H1 (cell line): Measurements from ENCODE around the gene SPIB. TPM values are rescaled to one million over a fixed set of nuclear protein-coding genes. Genes with fewer than 3 reads are reported as not detected.

ENCODE experiments used
- CTCF ChIA-PET: fragments of 300-600 bp; sonication (Branson Sonifier 250); formaldehyde crosslinking; loops from one replicate; lab custom pipeline; 2021; ENCODE audit not compliant: partially characterized antibody; lab: Charles Lee
- POLR2A ChIA-PET: fragments of 300-600 bp; sonication (Branson Sonifier 250); formaldehyde crosslinking; loops from one replicate; lab custom pipeline; 2021; ENCODE audit warnings: inconsistent platforms; ENCODE audit not compliant: partially characterized antibody; lab: Charles Lee
- DNase-seq, 2 experiments: peaks; one replicate each; pipeline versions ENCODE4 v3.0.0 to v3.0.0-alpha.2; 2010 to 2022; ENCODE audit warnings: low spot score in 2 of 2, low read depth in 1 of 2, mixed read lengths in 1 of 2
- FAIRE-seq: peaks from 2 replicates; lab custom pipeline; 2011; peaks lifted over from hg19 to GRCh38; lab: Jason Lieb, UNC
- H2AFZ ChIP-seq: 2 replicates; pipeline ENCODE4 v1.8.1; 2012; ENCODE audit warnings: low read length, inconsistent platforms
- H2AK5ac ChIP-seq: 2 replicates; pipeline ENCODE4 v1.6.1; 2013; ENCODE audit warnings: low read depth, low read length
- H2BK120ac ChIP-seq: replicated peaks from 2 replicates; pipeline ENCODE3; 2013; ENCODE audit warnings: low read depth, low read length, inconsistent platforms
- H2BK12ac ChIP-seq: 2 replicates; pipeline ENCODE4 v1.6.1; 2013; ENCODE audit warnings: low read depth, low read length
- H2BK15ac ChIP-seq: 2 replicates; pipeline ENCODE4 v1.6.1; 2013; ENCODE audit warnings: low read length
- H2BK20ac ChIP-seq: 2 replicates; pipeline ENCODE4 v1.6.1; 2013; ENCODE audit warnings: low read length
- H2BK5ac ChIP-seq: 2 replicates; pipeline ENCODE4 v1.6.1; 2013; ENCODE audit warnings: low read depth, low read length
- H3K14ac ChIP-seq: 2 replicates; pipeline ENCODE4 v1.6.1; 2013; ENCODE audit warnings: inconsistent platforms; ENCODE audit not compliant: insufficient read length
- H3K18ac ChIP-seq: 2 replicates; pipeline ENCODE4 v1.6.1; 2013; ENCODE audit warnings: low read length; ENCODE audit errors: extremely low read depth
- H3K23ac ChIP-seq: 2 replicates; pipeline ENCODE4 v1.6.1; 2013; ENCODE audit warnings: inconsistent platforms; ENCODE audit not compliant: insufficient read length
- H3K23me2 ChIP-seq: 2 replicates; pipeline ENCODE4 v1.6.1; 2013; ENCODE audit warnings: low read depth, low read length
- H3K27ac ChIP-seq: 2 replicates; pipeline ENCODE4 v1.6.1; 2011; ENCODE audit warnings: low read depth, low read length, inconsistent platforms
- H3K27me3 ChIP-seq, 4 experiments: replicated peaks in 1 of 4; 1 replicate in 1 of 4; 2 replicates in 3 of 4; pipeline versions ENCODE4 v1.6.1 to v1.8.1; 2011 to 2013; ENCODE audit warnings: low read length in 3 of 4, mild to moderate bottlenecking in 3 of 4, inconsistent platforms in 2 of 4, mixed read lengths in 2 of 4, moderate library complexity in 1 of 4; ENCODE audit not compliant: control insufficient read depth in 3 of 4, insufficient read depth in 3 of 4; ENCODE audit errors: extremely low read depth in 1 of 4
- H3K36me3 ChIP-seq, 4 experiments: 2 replicates each; pipeline versions ENCODE4 v1.6.1 to v1.8.1; 2011 to 2013; ENCODE audit warnings: mild to moderate bottlenecking in 4 of 4, low read length in 3 of 4, moderate library complexity in 2 of 4, control low read depth in 1 of 4, inconsistent platforms in 1 of 4; ENCODE audit not compliant: insufficient read depth in 4 of 4, control insufficient read depth in 2 of 4
- H3K4ac ChIP-seq: replicated peaks from 2 replicates; pipeline ENCODE3; 2013; ENCODE audit warnings: low read length, low read depth, mixed read lengths, inconsistent platforms; ENCODE audit not compliant: insufficient read length
- H3K4me1 ChIP-seq, 4 experiments: replicated peaks in 1 of 4; 1 replicate in 1 of 4; 2 replicates in 3 of 4; pipeline versions ENCODE4 v1.6.1 to v1.8.1; 2011 to 2013; ENCODE audit warnings: low read length in 3 of 4, inconsistent platforms in 2 of 4, mixed read lengths in 1 of 4; ENCODE audit not compliant: insufficient read depth in 4 of 4, control insufficient read depth in 3 of 4
- H3K4me2 ChIP-seq, 2 experiments: 2 replicates each; pipeline versions ENCODE4 v1.6.1 to v1.8.1; 2011 to 2013; ENCODE audit warnings: low read depth in 2 of 2, low read length in 2 of 2, control low read depth in 1 of 2, inconsistent platforms in 1 of 2, mild to moderate bottlenecking in 1 of 2; ENCODE audit not compliant: insufficient read depth in 1 of 2
- H3K4me3 ChIP-seq, 4 experiments: fragments of 200-600, 300-600 bp in 1 of 4; sonication (generic), shearing (Covaris generic), sonication (Bioruptor Twin) in 1 of 4; 2 replicates each; pipeline versions ENCODE4 v1.5.1 to v1.8.1; 2011 to 2016; ENCODE audit warnings: low read length in 4 of 4, low read depth in 3 of 4, control low read depth in 2 of 4, inconsistent platforms in 2 of 4, mild to moderate bottlenecking in 2 of 4, mixed read lengths in 1 of 4, moderate library complexity in 1 of 4; ENCODE audit not compliant: insufficient read depth in 2 of 4; ENCODE audit errors: extremely low read depth in 1 of 4
- H3K56ac ChIP-seq: replicated peaks from 2 replicates; pipeline ENCODE3; 2013; ENCODE audit warnings: low read depth, mild to moderate bottlenecking, mixed read lengths, low read length, inconsistent platforms; ENCODE audit not compliant: insufficient read length
- H3K79me1 ChIP-seq: 2 replicates; pipeline ENCODE4 v1.6.1; 2013; ENCODE audit warnings: low read depth, low read length, control low read depth
- H3K79me2 ChIP-seq, 2 experiments: 2 replicates each; pipeline versions ENCODE4 v1.6.1 to v1.8.1; 2012 to 2013; ENCODE audit warnings: low read length in 2 of 2, mild to moderate bottlenecking in 2 of 2, inconsistent platforms in 1 of 2; ENCODE audit not compliant: insufficient read depth in 2 of 2, control insufficient read depth in 1 of 2
- H3K9ac ChIP-seq, 4 experiments: replicated peaks in 1 of 4; 1 replicate in 1 of 4; 2 replicates in 3 of 4; pipeline versions ENCODE4 v1.6.1 to v1.8.1; 2011 to 2013; ENCODE audit warnings: low read depth in 3 of 4, low read length in 3 of 4, control low read depth in 2 of 4, mild to moderate bottlenecking in 2 of 4, moderate library complexity in 2 of 4, inconsistent platforms in 1 of 4; ENCODE audit errors: extremely low read depth in 1 of 4
- H3K9me3 ChIP-seq, 2 experiments: 2 replicates each; pipeline versions ENCODE4 v1.6.1 to v1.8.1; 2012 to 2013; ENCODE audit warnings: mild to moderate bottlenecking in 2 of 2, moderate library complexity in 2 of 2, control low read depth in 1 of 2, inconsistent platforms in 1 of 2, low read depth in 1 of 2, low read length in 1 of 2, mixed read lengths in 1 of 2; ENCODE audit not compliant: insufficient read depth in 2 of 2
- H4K20me1 ChIP-seq, 2 experiments: replicated peaks in 1 of 2; 2 replicates each; pipeline versions ENCODE3 to v1.8.1; 2011 to 2013; ENCODE audit warnings: inconsistent platforms in 2 of 2, low read length in 2 of 2, mild to moderate bottlenecking in 1 of 2; ENCODE audit not compliant: insufficient read depth in 2 of 2, control insufficient read depth in 1 of 2
- H4K5ac ChIP-seq: 2 replicates; pipeline ENCODE4 v1.6.1; 2013; ENCODE audit warnings: low read length, low read depth, mixed read lengths, inconsistent platforms; ENCODE audit not compliant: insufficient read length
- H4K8ac ChIP-seq: 2 replicates; pipeline ENCODE4 v1.8.0; 2013; ENCODE audit warnings: mild to moderate bottlenecking, moderate library complexity, low read length, inconsistent platforms; ENCODE audit not compliant: insufficient read depth; ENCODE audit errors: extremely low read depth
- H4K91ac ChIP-seq: replicated peaks from 2 replicates; pipeline ENCODE3; 2013; ENCODE audit warnings: low read length, mixed read lengths, inconsistent platforms; ENCODE audit not compliant: insufficient read length
- ATF3 ChIP-seq: IDR thresholded peaks from 2 replicates; pipeline ENCODE4 v1.6.1; 2011; ENCODE audit warnings: low read depth, mild to moderate bottlenecking, low read length; ENCODE audit not compliant: insufficient read depth
- CTBP2 ChIP-seq: IDR thresholded peaks from 2 replicates; pipeline ENCODE4 v1.7.0; 2011; ENCODE audit warnings: borderline replicate concordance, mild to moderate bottlenecking, moderate library complexity, mixed read lengths, low read length; ENCODE audit not compliant: insufficient read depth, insufficient read length
- JUN ChIP-seq: IDR thresholded peaks from 2 replicates; pipeline ENCODE4 v1.6.1; 2011; ENCODE audit warnings: low read depth, mild to moderate bottlenecking, improper control_type of control experiment, low read length
- KDM5A ChIP-seq: fragments of 200-600 bp; IDR thresholded peaks from 2 replicates; pipeline ENCODE4 v1.7.1; 2012; ENCODE audit warnings: mild to moderate bottlenecking, low read length, inconsistent platforms, mixed read lengths
- NANOG ChIP-seq: IDR thresholded peaks from 2 replicates; pipeline ENCODE4 v1.6.1; 2011; ENCODE audit warnings: low read length, low read depth, mild to moderate bottlenecking, inconsistent platforms; ENCODE audit not compliant: insufficient read depth, poor library complexity, severe bottlenecking
- SRF ChIP-seq: IDR thresholded peaks from 2 replicates; pipeline ENCODE4 v1.6.1; 2011; ENCODE audit warnings: mild to moderate bottlenecking, low read depth, low read length, moderate library complexity
- ZNF274 ChIP-seq: IDR thresholded peaks from 2 replicates; pipeline ENCODE4 v1.7.0; 2012; ENCODE audit warnings: low read length, borderline replicate concordance; ENCODE audit errors: extremely low read depth
- WGBS, 2 experiments: shearing (Covaris generic) in 1 of 2; methylation state at CpG; one replicate each; pipeline versions ENCODE4 v1.1.6 to v1.1.7; 2013 to 2015; ENCODE audit warnings: low lambda C conversion rate in 2 of 2, mixed read lengths in 2 of 2, inconsistent platforms in 1 of 2, low coverage in 1 of 2, missing lambda C conversion rate in 1 of 2; ENCODE audit not compliant: insufficient replicate concordance in 2 of 2, insufficient coverage in 1 of 2, insufficient read length in 1 of 2; ENCODE audit errors: extremely low coverage in 1 of 2, missing lambda C conversion rate in 1 of 2; 5-methylcytosine and 5-hydroxymethylcytosine counted together
- polyA plus RNA-seq, 7 experiments: library from polyadenylated mRNA; depleted of rRNA in 3 of 7; stranded (reverse) in 5 of 7; unstranded in 2 of 7; fragments of >200 nt in 5 of 7; fragments of 200-250 nt in 2 of 7; gene quantifications; 1 replicate in 5 of 7; 2 replicates in 1 of 7; 4 replicates in 1 of 7; pipeline versions ENCODE4 v1.2.1 to v1.2.3, GENCODE V29; 2011 to 2013; ENCODE audit warnings: missing spikeins in 2 of 7, mixed read lengths in 2 of 7
- total RNA-seq: library from RNA; stranded (reverse); fragmentation: NEBNext Ultra II Directional; extraction: Animal tissue kit (Norgen Biotek cat#: 25700); gene quantifications from 2 replicates; pipeline ENCODE4 v1.2.1, GENCODE V29; 2021
- TF ChIP-seq, protein P1 (sequence below): IDR thresholded peaks from 2 replicates; pipeline ENCODE4 v1.6.1; 2012; ENCODE audit warnings: low read length, inconsistent platforms
- TF ChIP-seq, protein P2 (sequence below): IDR thresholded peaks from 2 replicates; pipeline ENCODE4 v1.6.1; 2012; ENCODE audit warnings: inconsistent platforms

SPIB gene
- total and polyA plus RNA-seq, 2 of the 8 experiments (the other 6 are each of a cell fraction or from before 2014, with no cell fraction given), result 11.1 to 17.4 TPM

DNA sequence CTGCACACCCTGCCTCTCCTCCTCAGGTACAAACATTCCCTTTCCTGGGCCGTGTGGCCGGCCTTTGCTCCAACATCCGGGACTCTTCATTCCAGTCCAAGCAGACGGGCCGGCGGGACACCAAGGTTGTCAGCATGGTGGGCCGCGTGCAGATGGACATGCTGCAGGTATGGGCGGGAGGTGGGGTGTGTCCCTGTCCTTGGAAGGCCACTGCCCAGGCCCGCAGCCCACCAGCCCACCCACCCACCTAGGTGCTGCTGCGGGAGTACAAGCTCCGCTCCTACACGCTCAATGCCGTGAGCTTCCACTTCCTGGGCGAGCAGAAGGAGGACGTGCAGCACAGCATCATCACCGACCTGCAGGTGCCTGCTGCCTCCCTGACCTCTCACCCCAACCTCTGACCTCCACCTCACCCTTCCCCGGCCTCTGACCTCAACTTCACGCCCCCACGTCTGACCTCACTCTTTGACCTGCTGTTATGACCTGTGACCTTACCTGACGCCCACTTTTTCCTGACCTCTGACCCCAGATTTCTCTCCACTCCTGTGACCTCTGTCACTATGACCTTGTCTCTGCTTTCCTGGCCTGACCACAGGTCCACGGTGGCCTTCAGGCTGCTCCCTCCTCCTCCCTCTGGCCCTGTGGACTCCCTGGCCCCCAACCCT is 12.4 kb upstream of the SPIB start:
- Histone ChIP-seq H3K9ac (no peak overlapping the region), H3K18ac (no peak overlapping the region), H4K20me1 (peaks cover 1 to 6% of the 10 kb centered on the region in 2 experiments), H3K27me3 (no peaks in the 10 kb centered on the region), H3K9me3 (no peaks in the 10 kb centered on the region), H4K5ac (no peak overlapping the region), H2AFZ (no peak overlapping the region), H3K4me3 (no peak overlapping the region), H2AK5ac (no peak overlapping the region), H4K91ac (no peak overlapping the region), H2BK12ac (no peak overlapping the region), H2BK120ac (no peak overlapping the region), H3K4me2 (no peak overlapping the region), H2BK15ac (no peak overlapping the region), H2BK20ac (no peak overlapping the region), H4K8ac (no peak overlapping the region), H3K23me2 (no peaks in the 10 kb centered on the region), H3K4me1 (no peaks in the 10 kb centered on the region), H3K36me3 (peaks cover 20 to 59% (median 38%) of the 10 kb centered on the region in 4 experiments), H3K23ac (no peak overlapping the region), H3K79me2 (no peaks in the 10 kb centered on the region), H3K56ac (no peak overlapping the region), H3K27ac (no peak overlapping the region), H3K14ac (no peak overlapping the region), H3K4ac (no peak overlapping the region), H2BK5ac (0 out of 2 replicates have a peak overlapping the region, but pooled peaks have one; percentile 16), H3K79me1 (no peaks in the 10 kb centered on the region)
- no peak for FAIRE-seq
- DNase-seq, result no peak
- ChIA-PET POLR2A (interaction anchor here (1.0 to 2.3 kb wide), 2 partner anchors 9 to 38 kb away, joined by 3 to 5 read pairs; no protein-coding TSS in a partner anchor), CTCF (interaction anchor here (0.6 to 1.5 kb wide), 3 partner anchors 8 to 132 kb away, joined by 3 to 8 read pairs (median 3); no protein-coding TSS in a partner anchor)
- WGBS, 2 experiments, result 94% methylated on average over 19 of the region's 22 CpGs; no CpG with 5 or more reads in 1 of the 2 experiments
- TF ChIP-seq JUN (no peak), ATF3 (no peak), NANOG (no peak), ZNF274 (no peak), SRF (no peak), KDM5A (no peak), CTBP2 (no peak)
- TF ChIP-seq, protein P1, sequence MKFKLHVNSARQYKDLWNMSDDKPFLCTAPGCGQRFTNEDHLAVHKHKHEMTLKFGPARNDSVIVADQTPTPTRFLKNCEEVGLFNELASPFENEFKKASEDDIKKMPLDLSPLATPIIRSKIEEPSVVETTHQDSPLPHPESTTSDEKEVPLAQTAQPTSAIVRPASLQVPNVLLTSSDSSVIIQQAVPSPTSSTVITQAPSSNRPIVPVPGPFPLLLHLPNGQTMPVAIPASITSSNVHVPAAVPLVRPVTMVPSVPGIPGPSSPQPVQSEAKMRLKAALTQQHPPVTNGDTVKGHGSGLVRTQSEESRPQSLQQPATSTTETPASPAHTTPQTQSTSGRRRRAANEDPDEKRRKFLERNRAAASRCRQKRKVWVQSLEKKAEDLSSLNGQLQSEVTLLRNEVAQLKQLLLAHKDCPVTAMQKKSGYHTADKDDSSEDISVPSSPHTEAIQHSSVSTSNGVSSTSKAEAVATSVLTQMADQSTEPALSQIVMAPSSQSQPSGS, result no peak
- TF ChIP-seq, protein P2, sequence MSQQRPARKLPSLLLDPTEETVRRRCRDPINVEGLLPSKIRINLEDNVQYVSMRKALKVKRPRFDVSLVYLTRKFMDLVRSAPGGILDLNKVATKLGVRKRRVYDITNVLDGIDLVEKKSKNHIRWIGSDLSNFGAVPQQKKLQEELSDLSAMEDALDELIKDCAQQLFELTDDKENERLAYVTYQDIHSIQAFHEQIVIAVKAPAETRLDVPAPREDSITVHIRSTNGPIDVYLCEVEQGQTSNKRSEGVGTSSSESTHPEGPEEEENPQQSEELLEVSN, result no peak
